ENCODE measurements around the gene FLT1. TPM values are rescaled to one million over a fixed set of nuclear protein-coding genes. Genes with fewer than 3 reads are reported as not detected.

The FLT1 gene
- total and polyA plus RNA-seq, 11 donors = 13.1 to 73.2 (median 41.1) TPM

- DNase-seq = no peak
- Histone ChIP-seq H3K9me3 (peaks cover 0 to 30% (median 11%) of the 10 kb centered on the region in 12 donors), H3K27me3 (no peaks in the 10 kb centered on the region), H3K36me3 (peaks cover 0 to 45% (median 0%) of the 10 kb centered on the region in 9 donors), H3K4me3 (no peak overlapping the region), H3K27ac (peak overlapping the region in 1 of 12 donors; percentile 17), H3K4me1 (peaks cover 0 to 23% (median 11%) of the 10 kb centered on the region in 12 donors)
- WGBS, 4 donors = 59 to 75% (median 65%) methylated on average over 8 of the region's 8 CpGs
- intact Hi-C loops (cut with DNase I) = no loop called here
- ATAC-seq = peak in 2 of 4 donors; percentile 19 to 48
- no peak for TF ChIP-seq POLR2A (IDR thresholded peaks at IDR 0.05)
- no peak for TF ChIP-seq CTCF (IDR thresholded peaks at IDR 0.05)
Measured at GRCh38 chr13:28449826-28450773, 44.8 kb downstream of the FLT1 start.

GRCh38 chr13:28448651-28449358, 46.1 kb downstream of the FLT1 start:
- H3K27me3 ChIP-seq = no peaks in the 10 kb centered on the region
- DNase-seq (no peak), ATAC-seq (no peak)
- no peak overlapping the region for H3K4me3 ChIP-seq
- 89 to 98% (median 97%) methylated on average over 4 of the region's 4 CpGs for WGBS, 4 donors
- no peak overlapping the region for H3K27ac ChIP-seq
- peaks cover 0 to 37% (median 0%) of the 10 kb centered on the region in 9 donors for H3K36me3 ChIP-seq
- peaks cover 0 to 18% (median 11%) of the 10 kb centered on the region in 12 donors for H3K4me1 ChIP-seq
- TF ChIP-seq POLR2A (IDR thresholded peaks at IDR 0.05) (no peak), CTCF (IDR thresholded peaks at IDR 0.05) (no peak)
- intact Hi-C loops (cut with DNase I) = no loop called here
- peaks cover 0 to 38% (median 16%) of the 10 kb centered on the region in 12 donors for H3K9me3 ChIP-seq

- H3K4me1 ChIP-seq = peaks cover 0 to 23% (median 13%) of the 10 kb centered on the region in 12 donors
- peaks cover 0 to 30% (median 0%) of the 10 kb centered on the region in 9 donors for H3K36me3 ChIP-seq
- H3K27me3 ChIP-seq = no peaks in the 10 kb centered on the region
- TF ChIP-seq CTCF (IDR thresholded peaks at IDR 0.05) (no peak), POLR2A (IDR thresholded peaks at IDR 0.05) (no peak)
- DNase-seq = no peak
- no peak overlapping the region for H3K27ac ChIP-seq
- intact Hi-C loops (cut with DNase I) = no loop called here
- H3K4me3 ChIP-seq = no peak overlapping the region
- peaks cover 0 to 40% (median 17%) of the 10 kb centered on the region in 12 donors for H3K9me3 ChIP-seq
- no peak for ATAC-seq
Measured at GRCh38 chr13:28447989-28448388, 46.9 kb downstream of the FLT1 start.

- WGBS, 4 donors = 92 to 97% (median 94%) methylated on average over 2 of the region's 2 CpGs
- ATAC-seq (no peak), DNase-seq (no peak)
- H3K9me3 ChIP-seq = peaks cover 0 to 40% (median 17%) of the 10 kb centered on the region in 12 donors
- no peaks in the 10 kb centered on the region for H3K27me3 ChIP-seq
- intact Hi-C loops (cut with DNase I) = no loop called here
- peaks cover 0 to 26% (median 15%) of the 10 kb centered on the region in 12 donors for H3K4me1 ChIP-seq
- peaks cover 0 to 25% (median 0%) of the 10 kb centered on the region in 9 donors for H3K36me3 ChIP-seq
- TF ChIP-seq CTCF (IDR thresholded peaks at IDR 0.05) (no peak), POLR2A (IDR thresholded peaks at IDR 0.05) (no peak)
- no peak overlapping the region for H3K4me3 ChIP-seq
- no peak overlapping the region for H3K27ac ChIP-seq
Measured at GRCh38 chr13:28447206-28447605, 47.7 kb downstream of the FLT1 start.

Measured in heart left ventricle (tissue), 16 donors.